GM06990 (cell line): ENCODE data around the gene ITGA2B.

Experiments used
- DNase-seq: peaks from one replicate; pipeline ENCODE4 v3.0.0-alpha.2; 2011; ENCODE audit not compliant: insufficient read length; ENCODE audit errors: extremely low read depth
- H3K27me3 ChIP-seq: replicated peaks from 2 replicates; pipeline ENCODE4 v1.6.0; 2011; ENCODE audit warnings: low read length; ENCODE audit not compliant: control insufficient read depth, insufficient read depth
- H3K36me3 ChIP-seq: 2 replicates; pipeline ENCODE4 v1.5.1; 2011; ENCODE audit warnings: low read length; ENCODE audit not compliant: control insufficient read depth, insufficient read depth
- H3K4me3 ChIP-seq: replicated peaks from 2 replicates; pipeline ENCODE4 v1.5.1; 2011; ENCODE audit warnings: low read depth, mild to moderate bottlenecking, control low read depth, low read length
- CTCF ChIP-seq: IDR thresholded peaks from 2 replicates; pipeline ENCODE4 v1.5.1; 2011; ENCODE audit warnings: low read length, control low read depth, mild to moderate bottlenecking, inconsistent platforms; ENCODE audit not compliant: insufficient read depth, poor library complexity, severe bottlenecking

Gene ITGA2B

GRCh38 chr17:44322236-44322895 lies 67.1 kb downstream of the ITGA2B start:
- Histone ChIP-seq H3K36me3 (peaks cover 28% of the 10 kb centered on the region), H3K4me3 (no peak overlapping the region)

More at GRCh38 chr17:44322236-44322895, 67.1 kb downstream of the ITGA2B start:
- no peak for TF ChIP-seq CTCF
- H3K27me3 ChIP-seq, result no peaks in the 10 kb centered on the region
- DNase-seq, result no peak
